GM18861 (cell line): ENCODE results near the gene KCNAB2.

Experiments used
- ATAC-seq: cut with Tn5 transposase; IDR thresholded peaks from one replicate; pipeline ENCODE4 v1.9.1; 2021; ENCODE audit not compliant: unreplicated experiment

KCNAB2 gene

GRCh38 chr1:6077506-6077905 is 31.8 kb downstream of the KCNAB2 start:
- no peak for ATAC-seq

GRCh38 chr1:6077919-6078318 is 32.2 kb downstream of the KCNAB2 start:
- no peak for ATAC-seq

- no peak for ATAC-seq
Observed at GRCh38 chr1:6080469-6080868, 34.8 kb downstream of the KCNAB2 start.

- no peak for ATAC-seq
Observed at GRCh38 chr1:6081901-6082300, 36.2 kb downstream of the KCNAB2 start.

- no peak for ATAC-seq
Observed at GRCh38 chr1:6082430-6082971, 36.8 kb downstream of the KCNAB2 start.

GRCh38 chr1:6083385-6083784 is 37.7 kb downstream of the KCNAB2 start:
- no peak for ATAC-seq

- ATAC-seq: no peak
Observed at GRCh38 chr1:6083801-6084446, 38.2 kb downstream of the KCNAB2 start.

- no peak for ATAC-seq
Observed at GRCh38 chr1:6084781-6085495, 39.2 kb downstream of the KCNAB2 start.

GRCh38 chr1:6085666-6086065 is 40.0 kb downstream of the KCNAB2 start:
- no peak for ATAC-seq

GRCh38 chr1:6086358-6086757 is 40.7 kb downstream of the KCNAB2 start:
- no peak for ATAC-seq

GRCh38 chr1:6086762-6087376 is 41.2 kb downstream of the KCNAB2 start:
- ATAC-seq: no peak

GRCh38 chr1:6087377-6087772 is 41.7 kb downstream of the KCNAB2 start:
- no peak for ATAC-seq

GRCh38 chr1:6087958-6088357 is 42.3 kb downstream of the KCNAB2 start:
- no peak for ATAC-seq

GRCh38 chr1:6088956-6089355 is 43.3 kb downstream of the KCNAB2 start:
- ATAC-seq: no peak

GRCh38 chr1:6090288-6090687 is 44.6 kb downstream of the KCNAB2 start:
- no peak for ATAC-seq

GRCh38 chr1:6090996-6091822 is 45.5 kb downstream of the KCNAB2 start:
- ATAC-seq: no peak

- ATAC-seq: no peak
Observed at GRCh38 chr1:6091823-6092109, 46.1 kb downstream of the KCNAB2 start.

GRCh38 chr1:6092211-6092610 is 46.5 kb downstream of the KCNAB2 start:
- no peak for ATAC-seq

GRCh38 chr1:6093071-6093470 is 47.4 kb downstream of the KCNAB2 start:
- ATAC-seq: no peak

GRCh38 chr1:6093611-6094010 is 47.9 kb downstream of the KCNAB2 start:
- no peak for ATAC-seq

- no peak for ATAC-seq
Observed at GRCh38 chr1:6094246-6094645, 48.6 kb downstream of the KCNAB2 start.
